Tongue (tissue), 3 donors: ENCODE data around the gene ZDBF2. TPM values are rescaled to one million over a fixed set of nuclear protein-coding genes. Genes with fewer than 3 reads are reported as not detected.
"Not testable (repeated sequence)": the region's sequence is repeated elsewhere in the genome, so short reads cannot be mapped to it uniquely, and the experiment has no call there.

Source experiments
- DNase-seq: peaks from one replicate; pipeline ENCODE4 v3.0.0-alpha.2; 2015
- small RNA-seq: library from RNA; depleted of rRNA; stranded (forward); fragments of <200 nt; gene quantifications from one replicate; pipeline ENCODE3, GENCODE V24; 2014; ENCODE audit warnings: low replicate concordance
- total RNA-seq: library from RNA; depleted of rRNA; stranded (reverse); fragments of >200 nt; gene quantifications from one replicate; pipeline ENCODE4 v1.2.3, GENCODE V29; 2014

The ZDBF2 gene
- total RNA-seq, 1 donor from 2014 or later, result 38.6 TPM

DNA sequence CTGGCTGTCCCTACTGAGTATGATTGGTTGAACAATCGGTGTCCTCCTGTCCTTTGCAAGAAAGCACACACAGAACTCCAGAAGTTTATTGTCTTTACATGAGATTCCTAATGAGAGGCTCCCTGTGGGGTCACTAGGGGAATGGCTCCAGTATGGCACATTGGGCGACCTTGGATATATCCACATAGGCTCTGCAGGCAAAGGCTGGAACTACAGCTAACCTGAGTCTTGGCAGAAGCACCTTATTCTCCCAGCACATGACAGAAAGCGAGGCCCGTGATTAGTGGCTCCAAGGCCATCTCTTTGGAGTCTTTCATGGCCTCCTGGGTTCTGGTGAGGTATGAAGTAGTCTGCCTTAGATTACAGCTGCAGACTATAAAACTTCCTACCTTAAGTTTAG lies 49.0 kb downstream of the ZDBF2 start:
- DNase-seq, result no peak

DNA sequence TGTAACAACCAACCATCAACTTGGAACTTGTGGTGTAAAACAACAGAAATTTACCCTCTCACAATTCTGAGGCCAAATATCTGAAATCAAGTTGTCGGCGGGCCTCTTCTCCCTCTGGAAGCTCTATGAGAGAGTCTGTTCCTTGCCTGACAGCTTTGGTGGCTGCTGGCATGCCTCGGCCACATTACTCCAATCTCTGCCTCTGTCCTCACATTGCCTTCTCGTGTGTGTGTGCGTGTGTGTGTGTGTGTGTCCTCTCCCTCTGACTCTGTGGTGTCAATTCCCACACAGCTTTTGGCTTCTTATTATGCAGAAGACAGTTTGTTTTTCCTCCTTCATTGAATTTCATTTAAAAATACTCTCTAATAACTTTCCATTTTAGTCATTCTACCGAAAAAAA lies 50.4 kb downstream of the ZDBF2 start:
- no peak for DNase-seq

- DNase-seq, result peak; percentile 59
These were observed 54.5 kb downstream of the ZDBF2 start for GRCh38 chr2:206328974-206329373.

DNA sequence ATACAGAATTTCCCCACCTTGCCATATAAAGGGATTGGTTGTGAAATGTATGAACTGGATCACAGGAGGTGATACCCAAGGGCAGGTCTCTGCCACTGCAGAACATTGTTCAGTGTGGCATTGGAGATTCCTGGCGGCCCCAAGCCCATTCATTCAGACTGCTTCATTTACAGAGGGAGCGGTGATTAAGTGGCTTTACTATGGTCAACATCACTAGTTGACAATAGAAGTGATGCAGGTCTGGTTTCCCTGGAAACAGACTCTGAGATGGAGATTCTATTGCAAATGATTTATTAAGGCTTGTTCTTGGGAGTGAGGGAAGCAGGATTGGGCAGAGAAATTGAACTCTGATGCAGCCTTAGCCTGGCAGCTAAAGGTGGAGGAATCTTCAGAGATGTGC lies 62.4 kb downstream of the ZDBF2 start:
- no peak for DNase-seq

- DNase-seq, result no peak
These were observed 63.5 kb downstream of the ZDBF2 start for GRCh38 chr2:206337956-206338355.

GRCh38 chr2:206341396-206341795 lies 66.9 kb downstream of the ZDBF2 start:
- no peak for DNase-seq

- DNase-seq, result no peak
These were observed 68.7 kb downstream of the ZDBF2 start for GRCh38 chr2:206343144-206343543.

GRCh38 chr2:206343816-206344215 lies 69.4 kb downstream of the ZDBF2 start:
- no peak for DNase-seq

- no peak for DNase-seq
These were observed 71.1 kb downstream of the ZDBF2 start for GRCh38 chr2:206345606-206346005.

DNA sequence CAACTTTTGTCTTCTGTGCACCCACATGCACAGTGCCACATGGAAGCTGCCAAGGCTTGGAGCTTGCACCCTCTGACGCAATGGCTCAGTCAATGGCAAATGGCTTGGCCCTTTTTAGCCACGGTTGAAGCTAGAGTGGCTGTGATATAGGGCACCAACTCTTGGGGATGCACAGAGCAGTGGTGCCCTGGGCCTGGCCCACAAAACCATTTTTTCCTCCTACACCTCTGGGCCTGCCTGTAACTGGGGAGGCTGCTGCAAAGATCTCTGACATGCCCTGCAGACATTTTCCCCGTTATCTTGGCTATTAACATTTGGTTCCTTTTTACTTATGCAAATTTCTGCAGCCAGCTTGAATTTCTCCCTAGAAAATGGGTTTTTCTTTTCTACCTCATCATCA lies 74.9 kb downstream of the ZDBF2 start:
- no peak for DNase-seq

- DNase-seq, result no peak
These were observed 78.1 kb downstream of the ZDBF2 start for GRCh38 chr2:206352571-206352970.

- no peak for DNase-seq
These were observed 79.2 kb downstream of the ZDBF2 start for GRCh38 chr2:206353685-206354084.

DNA sequence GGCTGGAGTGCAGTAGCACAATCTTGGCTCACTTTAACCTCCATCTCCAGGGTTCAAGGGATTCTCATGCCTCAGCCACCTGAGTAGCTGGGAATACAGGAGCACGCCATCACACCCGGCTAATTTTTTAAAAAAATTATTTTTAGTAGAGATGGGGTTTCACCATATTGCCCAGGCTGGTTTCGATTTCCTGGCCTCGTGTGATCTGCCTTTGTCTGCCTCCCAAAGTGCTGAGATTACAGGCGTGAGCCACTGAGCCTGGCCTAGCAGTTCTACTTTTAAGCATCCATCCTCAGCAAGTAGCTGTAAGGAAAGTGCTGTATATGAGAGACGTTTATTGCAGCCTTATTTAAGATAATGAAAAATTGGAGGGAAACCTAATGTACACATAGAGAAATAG lies 79.7 kb downstream of the ZDBF2 start:
- DNase-seq, result no peak

- not testable (repeated sequence) for DNase-seq
These were observed 82.4 kb downstream of the ZDBF2 start for GRCh38 chr2:206356840-206357239.

DNA sequence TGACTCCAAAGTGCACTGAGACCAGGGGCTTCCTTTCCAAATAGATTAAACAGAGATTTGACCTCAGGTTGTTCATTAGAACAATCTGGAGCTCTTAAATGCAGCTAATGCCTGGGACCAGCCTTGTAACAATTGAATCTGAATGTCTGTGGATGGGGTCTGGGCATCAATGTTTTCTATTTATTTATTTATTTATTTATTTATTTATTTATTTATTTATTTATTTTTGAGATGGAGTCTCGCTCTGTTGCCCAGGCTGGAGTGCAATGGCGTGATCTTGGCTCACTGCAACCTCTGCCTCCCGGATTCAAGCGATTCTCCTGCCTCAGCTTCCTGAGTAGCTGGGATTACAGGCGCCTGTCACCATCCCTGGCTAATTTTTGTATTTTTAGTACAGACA lies 86.4 kb downstream of the ZDBF2 start:
- DNase-seq, result not testable (repeated sequence)

DNA sequence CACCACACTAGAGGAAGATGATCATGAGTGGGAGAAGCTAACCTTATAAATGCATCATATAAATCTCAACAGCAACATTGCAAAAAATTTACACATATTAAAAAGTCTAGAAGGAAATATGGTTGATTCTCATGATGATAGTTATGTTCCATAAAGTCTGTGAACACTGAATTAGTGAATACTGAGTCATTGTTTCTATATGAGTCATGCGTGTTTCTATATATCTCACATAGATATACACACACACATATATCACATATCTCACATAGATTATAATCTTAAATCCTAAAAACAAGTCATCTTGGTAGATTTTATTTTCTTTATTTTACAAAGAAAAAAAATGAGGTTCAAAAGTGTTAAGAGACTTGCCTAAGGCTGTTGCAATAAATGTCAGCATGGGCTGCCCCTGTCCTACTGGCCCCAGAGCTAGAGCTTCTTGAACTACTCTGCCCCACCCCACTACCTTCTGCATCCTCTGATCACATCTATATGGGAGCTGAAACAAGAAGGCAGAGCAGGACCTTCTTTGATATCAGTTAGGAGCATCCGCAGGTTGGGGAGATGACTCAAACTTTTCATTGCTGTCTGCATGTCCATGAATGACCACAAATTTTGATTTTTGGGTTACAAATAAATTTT lies 87.1 kb downstream of the ZDBF2 start:
- DNase-seq, result no peak

Small RNAs within 50 kb of the gene (small RNA-seq; reads per million reads assigned to genes)
- not detected for gene HMGN1P6
- not detected for gene RN7SKP260

Other genes starting within 250 kb of the ZDBF2 start
- 21.1 TPM for gene INO80D, start 188.5 kb upstream of the ZDBF2 start, total RNA-seq
- gene NDUFS1, start 115.2 kb upstream of the ZDBF2 start, total RNA-seq, result 265 TPM
- 358 TPM for gene EEF1B2, start 114.8 kb upstream of the ZDBF2 start, total RNA-seq
- gene ADAM23, start 168.9 kb downstream of the ZDBF2 start, total RNA-seq, result 21.3 TPM